Upper lobe of right lung (tissue), 1 donor: Measurements from ENCODE around the gene SLC16A3. TPM values are rescaled to one million over a fixed set of nuclear protein-coding genes. Genes with fewer than 3 reads are reported as not detected.

Experiments used
- ATAC-seq: fragments of 200-7000 bp; cut with Tn5 transposase; one replicate; pipeline ENCODE4 v1.9.1; 2020; ENCODE audit warnings: mild to moderate bottlenecking, moderate library complexity
- DNase-seq: peaks from one replicate; pipeline ENCODE4 v3.0.0-alpha.2; 2020
- H3K27ac ChIP-seq: fragments of 200-600 bp; one replicate; pipeline ENCODE4 v1.8.0; 2022
- H3K27me3 ChIP-seq: fragments of 200-600 bp; one replicate; pipeline ENCODE4 v1.8.0; 2022; ENCODE audit warnings: mild to moderate bottlenecking
- H3K36me3 ChIP-seq: fragments of 200-600 bp; one replicate; pipeline ENCODE4 v1.8.0; 2022
- H3K4me1 ChIP-seq: fragments of 200-600 bp; one replicate; pipeline ENCODE4 v1.8.0; 2022
- H3K4me3 ChIP-seq: fragments of 200-600 bp; one replicate; pipeline ENCODE4 v1.8.0; 2022; ENCODE audit warnings: mild to moderate bottlenecking
- H3K9me3 ChIP-seq: fragments of 200-600 bp; one replicate; pipeline ENCODE4 v1.8.0; 2022
- CTCF ChIP-seq: fragments of 200-600 bp; IDR thresholded peaks from one replicate; pipeline ENCODE4 v1.8.0; 2022; ENCODE audit warnings: antibody characterized with exemption
- intact Hi-C: fragments of 100-400 bp; cut with DNase I; formaldehyde crosslinking; loops from one replicate; pipeline ENCODE4 v1.11.0; 2022
- total RNA-seq: library from RNA; stranded (reverse); fragmentation: NEBNext Ultra II Directional; extraction: Animal tissue kit (Norgen Biotek cat#: 25700); gene quantifications from one replicate; pipeline ENCODE4 v1.2.1, GENCODE V29; 2021
- donor health status: DM: no; HTN: yes; CAD: no; lungs with severe emphysema.

Gene SLC16A3
- total RNA-seq, 1 donor from 2014 or later: 77.5 TPM

GRCh38 chr17:82242977-82243647, 14.3 kb downstream of the SLC16A3 start:
- Histone ChIP-seq H3K27ac (peak overlapping the region; percentile 84), H3K9me3 (no peaks in the 10 kb centered on the region), H3K4me3 (no peak overlapping the region), H3K27me3 (no peaks in the 10 kb centered on the region), H3K36me3 (peaks cover 62% of the 10 kb centered on the region), H3K4me1 (peaks cover 74% of the 10 kb centered on the region)
- DNase-seq (peak; percentile 92), ATAC-seq (peak; percentile 28)
- TF ChIP-seq CTCF: no peak
- intact Hi-C loops: no loop called here

- no peak for DNase-seq
- intact Hi-C loops: no loop called here
- H3K27ac ChIP-seq: no peak overlapping the region
These were observed 15.0 kb downstream of the SLC16A3 start for GRCh38 chr17:82243648-82244412.

GRCh38 chr17:82244413-82245133, 15.7 kb downstream of the SLC16A3 start:
- ATAC-seq (no peak), DNase-seq (no peak)
- Histone ChIP-seq H3K4me1 (peaks cover 60% of the 10 kb centered on the region), H3K36me3 (peaks cover 75% of the 10 kb centered on the region), H3K27ac (no peak overlapping the region), H3K9me3 (no peaks in the 10 kb centered on the region), H3K27me3 (no peaks in the 10 kb centered on the region), H3K4me3 (no peak overlapping the region)
- peak; percentile 44 for TF ChIP-seq CTCF
- intact Hi-C loops: no loop called here

More at GRCh38 chr17:82243648-82244412, 15.0 kb downstream of the SLC16A3 start:
- H3K27me3 ChIP-seq: no peaks in the 10 kb centered on the region
- TF ChIP-seq CTCF: no peak
- H3K4me1 ChIP-seq: peaks cover 67% of the 10 kb centered on the region
- no peaks in the 10 kb centered on the region for H3K9me3 ChIP-seq
- H3K36me3 ChIP-seq: peaks cover 69% of the 10 kb centered on the region
- no peak for ATAC-seq
- no peak overlapping the region for H3K4me3 ChIP-seq

- DNase-seq (no peak), ATAC-seq (no peak)
- H3K9me3 ChIP-seq: no peaks in the 10 kb centered on the region
- H3K27ac ChIP-seq: no peak overlapping the region
- no peak for TF ChIP-seq CTCF
- peaks cover 75% of the 10 kb centered on the region for H3K36me3 ChIP-seq
- H3K27me3 ChIP-seq: no peaks in the 10 kb centered on the region
- H3K4me3 ChIP-seq: no peak overlapping the region
- peaks cover 52% of the 10 kb centered on the region for H3K4me1 ChIP-seq
- intact Hi-C loops: no loop called here
These were observed 16.5 kb downstream of the SLC16A3 start for GRCh38 chr17:82245134-82246039.

- Histone ChIP-seq H3K36me3 (peaks cover 81% of the 10 kb centered on the region), H3K27me3 (no peaks in the 10 kb centered on the region), H3K9me3 (no peaks in the 10 kb centered on the region), H3K27ac (peak overlapping the region; percentile 42), H3K4me1 (peaks cover 45% of the 10 kb centered on the region), H3K4me3 (no peak overlapping the region)
- ATAC-seq (no peak), DNase-seq (no peak)
- no peak for TF ChIP-seq CTCF
- intact Hi-C loops: no loop called here
These were observed 17.2 kb downstream of the SLC16A3 start for GRCh38 chr17:82246040-82246364.
